Measurements from ENCODE around the gene LIN37. TPM values are rescaled to one million over a fixed set of nuclear protein-coding genes. Genes with fewer than 3 reads are reported as not detected.

LIN37 gene
- total and polyA plus RNA-seq, 2 of the 13 experiments (the other 11 are each of a cell fraction or from before 2014, with no cell fraction given) = 6.3 to 8.7 TPM

DNA sequence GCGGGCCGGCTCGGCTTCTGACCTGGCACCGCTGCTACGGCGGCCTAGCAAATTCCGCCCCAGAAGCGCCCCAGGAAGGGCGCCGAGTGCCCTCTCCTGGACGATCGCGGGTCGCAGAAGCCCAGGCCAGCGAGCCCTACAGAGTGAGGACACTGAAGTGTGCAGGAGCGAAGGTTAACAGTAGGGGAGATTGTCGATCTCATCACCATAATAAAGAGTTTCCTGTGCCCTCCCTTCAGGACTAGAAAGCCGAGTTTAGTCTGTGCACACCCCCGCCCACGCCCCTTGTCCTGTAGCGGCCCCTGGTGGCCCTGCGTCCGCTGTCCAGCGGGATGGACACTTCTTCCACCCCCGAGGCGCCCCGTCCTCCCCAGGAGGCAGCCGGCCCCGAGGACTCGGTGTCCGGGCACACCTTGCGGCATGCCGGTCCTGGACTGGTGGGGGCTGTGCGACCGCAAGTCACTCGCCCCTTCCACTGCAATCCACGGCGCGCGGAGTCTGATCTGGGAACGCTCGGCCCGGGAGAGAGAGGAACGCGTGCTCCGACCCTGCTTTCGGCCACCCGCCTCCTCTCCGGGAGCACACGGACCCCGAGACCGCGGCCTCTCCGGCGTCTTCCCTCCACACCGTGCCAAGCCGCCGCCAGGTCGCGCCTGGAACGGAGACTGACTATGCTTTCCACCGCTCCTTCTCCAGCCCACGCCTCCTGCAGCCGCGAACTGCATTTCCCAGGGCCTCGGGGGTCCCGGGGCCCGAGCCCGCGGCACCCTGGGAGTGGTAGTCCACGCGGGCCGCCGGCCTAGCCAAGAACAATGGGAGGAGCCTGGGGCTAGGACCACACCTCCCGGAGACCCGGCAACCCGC is 31.3 kb upstream of the LIN37 start (continued):
- TF ChIP-seq, protein P1, sequence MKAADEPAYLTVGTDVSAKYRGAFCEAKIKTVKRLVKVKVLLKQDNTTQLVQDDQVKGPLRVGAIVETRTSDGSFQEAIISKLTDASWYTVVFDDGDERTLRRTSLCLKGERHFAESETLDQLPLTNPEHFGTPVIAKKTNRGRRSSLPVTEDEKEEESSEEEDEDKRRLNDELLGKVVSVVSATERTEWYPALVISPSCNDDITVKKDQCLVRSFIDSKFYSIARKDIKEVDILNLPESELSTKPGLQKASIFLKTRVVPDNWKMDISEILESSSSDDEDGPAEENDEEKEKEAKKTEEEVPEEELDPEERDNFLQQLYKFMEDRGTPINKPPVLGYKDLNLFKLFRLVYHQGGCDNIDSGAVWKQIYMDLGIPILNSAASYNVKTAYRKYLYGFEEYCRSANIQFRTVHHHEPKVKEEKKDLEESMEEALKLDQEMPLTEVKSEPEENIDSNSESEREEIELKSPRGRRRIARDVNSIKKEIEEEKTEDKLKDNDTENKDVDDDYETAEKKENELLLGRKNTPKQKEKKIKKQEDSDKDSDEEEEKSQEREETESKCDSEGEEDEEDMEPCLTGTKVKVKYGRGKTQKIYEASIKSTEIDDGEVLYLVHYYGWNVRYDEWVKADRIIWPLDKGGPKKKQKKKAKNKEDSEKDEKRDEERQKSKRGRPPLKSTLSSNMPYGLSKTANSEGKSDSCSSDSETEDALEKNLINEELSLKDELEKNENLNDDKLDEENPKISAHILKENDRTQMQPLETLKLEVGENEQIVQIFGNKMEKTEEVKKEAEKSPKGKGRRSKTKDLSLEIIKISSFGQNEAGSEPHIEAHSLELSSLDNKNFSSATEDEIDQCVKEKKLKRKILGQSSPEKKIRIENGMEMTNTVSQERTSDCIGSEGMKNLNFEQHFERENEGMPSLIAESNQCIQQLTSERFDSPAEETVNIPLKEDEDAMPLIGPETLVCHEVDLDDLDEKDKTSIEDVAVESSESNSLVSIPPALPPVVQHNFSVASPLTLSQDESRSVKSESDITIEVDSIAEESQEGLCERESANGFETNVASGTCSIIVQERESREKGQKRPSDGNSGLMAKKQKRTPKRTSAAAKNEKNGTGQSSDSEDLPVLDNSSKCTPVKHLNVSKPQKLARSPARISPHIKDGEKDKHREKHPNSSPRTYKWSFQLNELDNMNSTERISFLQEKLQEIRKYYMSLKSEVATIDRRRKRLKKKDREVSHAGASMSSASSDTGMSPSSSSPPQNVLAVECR (CRISPR knock-in tag; IDR thresholded peaks at IDR 0.05; ENCODE audit: borderline replicate concordance) = peak; percentile 64; the same call in 1 of the 2 replicates
- peak; percentile 29; the same call in 1 of the 2 replicates for TF ChIP-seq TBX3 (IDR thresholded peaks at IDR 0.05; ENCODE audit: borderline replicate concordance)
- peak; percentile 52; the same call in 1 of the 2 replicates for TF ChIP-seq ZNF713 (CRISPR knock-in tag; IDR thresholded peaks at IDR 0.05)
- TF ChIP-seq TRIM22 (IDR thresholded peaks at IDR 0.05) = no peak
- TF ChIP-seq SRSF4 (IDR thresholded peaks at IDR 0.05; ENCODE audit: low read depth, low read length, poor library complexity, severe bottlenecking) = no peak
- peak; percentile 33 for TF ChIP-seq YY1 (IDR thresholded peaks at IDR 0.05; ENCODE audit: insufficient read depth, insufficient replicate concordance, low read depth, low read length)
- TF ChIP-seq KIAA2018 (CRISPR knock-in tag; IDR thresholded peaks at IDR 0.05; ENCODE audit: borderline replicate concordance) = 0 out of 2 replicates have a peak, but pooled peaks have one; percentile 26
- no peak for TF ChIP-seq EEA1 (CRISPR knock-in tag; IDR thresholded peaks at IDR 0.05; ENCODE audit: borderline replicate concordance)
- TF ChIP-seq ZNF567 (CRISPR knock-in tag; IDR thresholded peaks at IDR 0.05; ENCODE audit: borderline replicate concordance) = no peak
- peak; percentile 73 for TF ChIP-seq HDAC1 (CRISPR knock-in tag; IDR thresholded peaks at IDR 0.05)
- TF ChIP-seq, protein P2, sequence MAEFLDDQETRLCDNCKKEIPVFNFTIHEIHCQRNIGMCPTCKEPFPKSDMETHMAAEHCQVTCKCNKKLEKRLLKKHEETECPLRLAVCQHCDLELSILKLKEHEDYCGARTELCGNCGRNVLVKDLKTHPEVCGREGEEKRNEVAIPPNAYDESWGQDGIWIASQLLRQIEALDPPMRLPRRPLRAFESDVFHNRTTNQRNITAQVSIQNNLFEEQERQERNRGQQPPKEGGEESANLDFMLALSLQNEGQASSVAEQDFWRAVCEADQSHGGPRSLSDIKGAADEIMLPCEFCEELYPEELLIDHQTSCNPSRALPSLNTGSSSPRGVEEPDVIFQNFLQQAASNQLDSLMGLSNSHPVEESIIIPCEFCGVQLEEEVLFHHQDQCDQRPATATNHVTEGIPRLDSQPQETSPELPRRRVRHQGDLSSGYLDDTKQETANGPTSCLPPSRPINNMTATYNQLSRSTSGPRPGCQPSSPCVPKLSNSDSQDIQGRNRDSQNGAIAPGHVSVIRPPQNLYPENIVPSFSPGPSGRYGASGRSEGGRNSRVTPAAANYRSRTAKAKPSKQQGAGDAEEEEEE (CRISPR knock-in tag; IDR thresholded peaks at IDR 0.05; ENCODE audit: borderline replicate concordance) = no peak
